ENCODE measurements around the gene IQCK. TPM values are rescaled to one million over a fixed set of nuclear protein-coding genes. Genes with fewer than 3 reads are reported as not detected.

The IQCK gene
- total RNA-seq, 1 experiment from 2014 or later: 11.7 TPM

DNA sequence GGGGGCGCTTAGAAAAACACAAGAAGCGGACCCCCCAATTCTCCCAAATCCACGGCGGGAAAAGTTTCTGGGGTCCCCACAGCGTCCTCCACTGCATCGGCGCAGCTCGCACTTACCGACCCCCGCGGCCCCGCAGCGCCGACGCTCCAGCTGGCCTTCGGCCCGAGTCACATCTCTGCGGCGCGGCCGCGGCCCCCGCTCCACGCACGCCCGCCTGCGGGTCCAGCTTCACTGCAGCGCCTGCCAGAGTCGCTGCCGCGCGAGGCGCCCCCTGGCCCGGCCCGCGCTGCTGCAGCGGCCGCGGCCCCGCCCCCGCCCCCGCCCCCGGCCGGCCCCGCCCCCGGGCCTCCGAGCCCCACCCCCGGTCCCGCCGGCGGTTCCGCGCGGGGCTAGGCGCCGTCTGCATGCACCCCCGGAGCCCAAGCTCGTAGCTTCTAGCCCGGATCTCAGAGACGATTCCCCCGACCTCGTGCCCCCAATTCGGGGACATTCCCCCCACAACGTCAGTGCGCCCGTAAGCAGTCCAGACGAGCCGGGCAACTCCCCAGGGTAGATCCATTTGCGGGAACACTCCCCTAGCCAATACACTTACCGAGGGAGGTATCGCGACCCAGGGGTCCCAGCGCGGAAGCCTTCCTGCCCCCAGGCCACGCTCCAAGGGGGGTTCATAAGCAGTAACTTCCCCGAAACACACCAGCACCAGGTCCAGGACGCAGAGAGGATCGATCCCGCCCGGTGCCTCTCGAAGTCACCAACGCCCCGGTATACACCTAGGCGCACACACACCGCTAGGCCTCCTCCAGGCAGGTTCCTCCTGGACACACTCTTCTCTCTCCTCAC is 166.8 kb downstream of the IQCK start, which contains the start of gene GPRC5B:
Gene GPRC5B, minus strand, starts transcription at position 238 of the 840 bp plus-strand sequence. CDS start 12,003 bp downstream, outside the sequence.
- DNase-seq (ENCODE audit: low spot score): no peak

DNA sequence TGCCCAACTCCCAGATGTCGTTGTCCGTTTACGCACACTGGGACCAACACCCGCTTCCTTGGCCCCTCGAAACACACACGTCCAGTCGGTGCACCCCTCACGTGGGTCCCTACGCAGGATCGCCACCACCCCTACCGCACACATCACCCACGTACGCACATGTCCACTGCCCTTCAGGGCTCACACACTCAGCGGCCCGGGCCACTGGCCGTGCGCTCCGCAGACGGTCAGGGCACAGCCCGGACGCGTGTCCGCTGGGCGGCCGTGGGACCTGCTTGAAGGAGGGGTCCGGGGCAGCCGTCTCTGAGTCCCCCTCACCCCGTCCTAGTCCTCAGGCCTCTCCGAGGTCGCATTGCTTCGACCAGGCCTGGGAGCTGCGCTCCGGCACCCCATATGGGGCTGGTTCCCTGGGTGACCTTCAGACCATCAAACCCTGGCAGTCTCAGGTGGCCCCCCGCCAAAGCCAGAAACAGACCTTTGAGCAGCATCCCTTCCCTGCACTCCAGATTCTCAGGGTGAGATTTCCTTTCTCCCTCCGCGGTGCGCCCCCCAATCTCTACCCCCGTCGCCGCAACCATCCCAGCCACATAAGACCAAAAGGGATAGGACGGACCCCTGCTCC is 167.5 kb downstream of the IQCK start:
- no peak for DNase-seq (ENCODE audit: low spot score)

DNA sequence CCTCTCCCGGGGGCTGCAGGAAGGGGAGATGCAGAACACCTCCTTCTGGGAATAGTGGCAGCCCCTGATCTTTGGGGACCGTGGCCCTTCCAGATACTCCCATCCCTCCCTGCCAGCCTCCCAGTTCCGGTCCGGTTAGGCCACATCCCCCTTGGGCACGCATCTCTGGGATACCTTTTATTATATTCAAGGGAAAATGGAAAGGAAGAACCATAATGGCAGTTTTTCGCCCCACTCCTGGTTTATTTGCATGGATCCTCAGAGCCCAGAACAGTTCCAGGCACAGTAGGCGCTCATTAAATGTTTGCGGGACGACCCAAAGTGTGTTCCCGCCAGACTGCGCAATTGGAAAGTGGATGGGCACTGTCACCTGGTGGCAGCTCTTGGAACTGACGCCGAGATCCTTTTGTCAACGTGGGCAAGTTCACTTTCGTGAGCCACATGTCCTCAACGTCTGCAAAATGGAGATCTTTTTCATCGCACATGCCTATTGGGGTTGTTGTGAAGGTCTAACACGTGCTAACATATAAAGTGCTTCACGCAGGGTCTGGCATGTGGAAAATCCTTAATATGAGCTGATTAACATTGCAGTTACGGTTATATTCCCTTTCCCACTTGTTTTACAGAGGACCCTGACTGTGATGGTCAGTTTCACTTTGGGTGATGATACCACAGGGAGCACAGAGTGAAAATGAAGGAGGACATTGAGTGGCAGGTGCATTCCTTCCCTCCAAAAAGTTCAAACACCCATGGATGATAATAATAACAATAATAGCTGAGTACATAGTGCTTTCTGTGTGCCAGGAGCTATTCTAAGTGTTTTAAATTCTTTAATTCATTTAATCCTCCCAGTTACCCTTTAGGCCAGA is 168.2 kb downstream of the IQCK start:
- DNase-seq (ENCODE audit: low spot score): peak; percentile 65

DNA sequence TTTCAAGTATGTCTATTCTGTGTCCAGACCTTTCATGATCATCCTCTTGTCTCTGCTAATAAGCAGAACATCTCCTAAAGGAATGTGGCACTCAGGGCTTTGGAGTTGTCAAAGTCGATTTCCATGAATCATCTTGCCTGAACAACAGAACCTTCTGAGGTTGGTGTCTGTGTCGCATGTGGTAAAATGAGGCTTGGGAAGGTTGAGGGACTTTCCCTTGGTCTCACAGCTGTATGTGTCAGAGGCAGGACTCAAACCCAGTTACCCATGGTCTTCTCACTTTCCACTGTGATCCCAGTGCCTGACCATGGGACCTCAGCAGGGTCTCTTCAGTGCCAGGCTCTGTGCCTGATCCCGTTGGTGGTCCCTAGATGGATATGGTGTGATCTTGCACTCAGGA is 170.8 kb downstream of the IQCK start:
- no peak for DNase-seq (ENCODE audit: low spot score)

DNA sequence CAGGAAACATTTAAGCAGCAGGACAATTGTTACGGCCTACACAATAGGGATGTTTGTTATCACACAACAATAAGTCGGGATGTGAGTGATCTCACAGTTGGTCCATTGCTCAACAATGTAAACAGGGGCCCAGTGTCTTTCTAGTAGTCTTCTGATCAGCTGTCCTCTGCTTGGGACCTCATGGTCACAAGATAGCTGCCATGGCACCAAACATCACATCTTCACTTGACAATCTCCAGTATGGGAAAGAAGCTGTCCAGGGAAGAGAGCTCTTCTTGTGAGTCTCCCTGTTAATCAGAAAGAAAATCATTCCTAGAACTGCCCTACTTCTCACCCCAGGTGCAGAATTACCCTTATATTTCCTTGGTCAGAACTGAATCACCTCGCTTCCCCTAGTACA is 172.8 kb downstream of the IQCK start:
- no peak for DNase-seq (ENCODE audit: low spot score)

DNA sequence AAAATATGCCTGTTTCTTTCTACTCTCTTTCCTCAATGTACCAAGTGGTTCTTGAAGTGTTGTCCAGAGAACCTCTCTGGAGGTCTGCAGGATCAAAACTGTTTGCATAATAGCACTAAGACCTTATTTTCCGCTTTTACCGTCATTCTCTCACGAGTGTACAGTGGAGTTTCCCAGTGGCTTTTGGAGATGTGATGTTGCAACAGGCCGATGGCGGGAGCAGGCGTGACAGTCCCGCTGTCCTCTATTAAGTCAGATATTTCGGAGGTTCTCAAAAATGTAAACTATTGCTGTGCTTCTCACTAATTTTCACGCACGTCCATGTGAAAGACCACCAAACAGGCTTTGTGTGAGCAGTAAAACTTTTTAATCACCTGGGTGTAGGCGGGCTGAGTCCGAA is 174.8 kb downstream of the IQCK start:
- DNase-seq (ENCODE audit: low spot score): no peak

DNA sequence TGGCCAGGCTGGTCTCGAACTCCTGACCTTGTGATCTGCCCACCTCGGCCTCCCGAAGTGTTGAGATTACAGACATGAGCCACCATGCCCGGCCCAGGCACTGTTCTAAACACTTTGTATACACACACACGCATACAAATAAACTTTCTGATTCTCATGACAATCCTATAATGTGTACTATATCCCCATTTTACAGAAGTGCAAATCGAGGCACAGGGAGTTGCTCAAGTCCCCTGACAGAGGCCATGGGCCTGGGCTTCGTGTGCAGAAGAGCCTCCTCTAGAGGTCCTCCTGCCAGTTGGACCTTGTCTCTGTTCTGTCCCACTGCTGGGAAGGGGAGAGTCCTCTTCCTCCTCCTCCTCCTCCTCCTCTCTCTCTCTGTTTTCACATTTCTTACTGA is 176.5 kb downstream of the IQCK start:
- DNase-seq (ENCODE audit: low spot score): no peak

DNA sequence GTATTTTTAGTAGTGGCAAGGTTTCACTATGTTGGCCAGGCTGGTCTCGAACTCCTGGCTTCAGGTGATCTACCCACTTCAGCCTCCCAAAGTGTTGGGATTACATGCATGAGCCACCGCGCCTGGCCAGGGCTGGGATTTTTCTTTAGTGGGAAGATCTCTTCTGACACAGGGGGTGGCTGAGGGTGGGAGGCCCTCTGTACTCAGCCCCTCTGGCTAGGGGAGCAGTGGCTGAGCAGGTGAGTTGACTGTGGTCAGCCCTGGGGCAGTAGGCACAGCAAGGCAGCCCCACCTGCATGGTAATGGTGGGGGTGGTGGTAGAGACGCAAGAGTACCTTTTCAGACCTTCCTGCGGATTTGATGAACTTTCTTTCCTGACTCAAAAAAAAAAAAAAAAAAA is 178.9 kb downstream of the IQCK start:
- DNase-seq (ENCODE audit: low spot score): no peak

DNA sequence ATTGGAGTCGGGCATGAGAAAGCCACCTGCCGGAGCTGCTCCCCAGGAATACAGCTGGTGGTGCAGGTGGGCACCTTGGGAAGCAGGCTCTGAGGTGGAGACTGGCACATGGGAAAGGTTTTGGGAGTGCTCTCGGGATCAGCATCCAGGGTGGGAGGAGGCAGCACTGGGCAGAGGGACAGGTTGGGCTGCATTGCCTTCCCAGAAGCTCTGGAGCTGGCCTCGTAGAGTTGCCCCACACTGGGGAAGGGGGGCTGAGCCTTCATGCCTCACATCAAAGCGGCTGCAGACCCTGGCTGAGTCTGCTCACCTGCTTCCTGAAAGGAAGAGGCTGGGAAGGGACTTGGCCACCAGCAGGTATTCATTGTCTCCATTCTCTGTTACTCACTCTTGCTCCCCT is 180.1 kb downstream of the IQCK start:
- DNase-seq (ENCODE audit: low spot score): no peak

DNA sequence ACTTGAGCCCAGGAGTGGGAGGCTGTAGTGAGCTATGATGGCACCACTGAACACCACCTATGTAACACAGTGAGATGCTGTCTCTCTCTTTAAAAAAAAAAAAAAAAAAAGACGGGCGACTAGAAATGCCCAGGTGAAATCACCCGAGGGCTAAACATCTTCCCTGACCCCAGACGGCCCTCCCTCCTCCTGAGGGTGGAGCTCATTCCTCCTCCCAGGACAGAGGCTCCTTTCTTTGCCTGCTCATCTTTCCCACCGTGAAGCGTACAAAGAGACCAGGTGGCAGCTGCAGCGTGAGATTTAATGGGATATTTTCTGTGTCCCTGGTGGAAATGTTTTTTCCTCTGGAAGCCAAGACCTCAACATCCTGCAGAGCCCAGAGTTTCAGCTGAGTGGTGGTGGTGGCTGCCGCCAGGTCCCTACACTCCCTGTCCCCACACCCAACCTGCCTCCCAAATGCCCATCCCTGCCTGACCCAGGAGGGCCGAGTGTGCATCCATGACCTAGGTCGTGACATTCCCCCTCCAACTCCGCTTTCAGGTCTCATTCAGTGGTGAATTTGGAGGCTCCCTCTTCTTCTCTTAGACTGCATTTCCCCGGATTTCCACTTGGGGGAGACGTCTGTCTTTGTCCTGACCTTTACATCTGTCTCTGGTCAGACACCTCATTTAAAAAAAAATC is 181.0 kb downstream of the IQCK start:
- DNase-seq (ENCODE audit: low spot score): peak; percentile 39

DNA sequence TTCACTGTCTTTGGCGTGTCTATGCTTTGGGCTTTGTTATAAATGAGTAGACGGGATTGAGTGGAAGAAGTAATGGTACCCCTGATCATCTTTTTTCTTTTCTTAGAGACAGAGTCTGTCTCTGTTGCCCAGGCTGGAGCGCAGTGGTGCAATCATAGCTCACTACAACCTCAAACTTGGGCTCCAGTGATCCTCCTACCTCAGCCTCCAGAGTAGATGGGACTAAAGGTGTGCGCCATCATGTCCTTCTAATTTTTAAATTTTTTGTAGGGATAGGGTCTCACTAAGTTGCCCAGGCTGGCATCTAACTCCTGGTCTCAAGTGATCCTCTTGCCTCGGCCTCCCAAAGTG is 181.5 kb downstream of the IQCK start:
- no peak for DNase-seq (ENCODE audit: low spot score)

DNA sequence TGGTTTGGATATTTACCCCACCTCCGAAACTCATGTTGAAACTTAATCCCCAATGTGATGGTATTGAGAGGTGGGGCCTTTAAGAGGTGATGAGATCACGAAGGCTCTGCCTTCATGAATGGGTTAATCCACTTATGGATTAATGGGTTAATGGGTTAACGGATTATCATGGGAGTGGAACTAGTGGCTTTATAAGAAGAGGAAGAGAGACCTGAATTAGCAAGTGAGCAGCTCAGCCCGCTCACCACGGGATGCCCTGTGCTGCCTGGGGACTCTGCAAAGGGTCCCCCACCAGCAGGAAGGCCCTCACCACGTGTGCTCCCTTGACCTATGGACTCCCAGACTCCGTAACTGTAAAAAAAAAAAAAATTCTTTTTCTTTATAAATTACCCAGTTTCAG is 183.1 kb downstream of the IQCK start:
- DNase-seq (ENCODE audit: low spot score): no peak

DNA sequence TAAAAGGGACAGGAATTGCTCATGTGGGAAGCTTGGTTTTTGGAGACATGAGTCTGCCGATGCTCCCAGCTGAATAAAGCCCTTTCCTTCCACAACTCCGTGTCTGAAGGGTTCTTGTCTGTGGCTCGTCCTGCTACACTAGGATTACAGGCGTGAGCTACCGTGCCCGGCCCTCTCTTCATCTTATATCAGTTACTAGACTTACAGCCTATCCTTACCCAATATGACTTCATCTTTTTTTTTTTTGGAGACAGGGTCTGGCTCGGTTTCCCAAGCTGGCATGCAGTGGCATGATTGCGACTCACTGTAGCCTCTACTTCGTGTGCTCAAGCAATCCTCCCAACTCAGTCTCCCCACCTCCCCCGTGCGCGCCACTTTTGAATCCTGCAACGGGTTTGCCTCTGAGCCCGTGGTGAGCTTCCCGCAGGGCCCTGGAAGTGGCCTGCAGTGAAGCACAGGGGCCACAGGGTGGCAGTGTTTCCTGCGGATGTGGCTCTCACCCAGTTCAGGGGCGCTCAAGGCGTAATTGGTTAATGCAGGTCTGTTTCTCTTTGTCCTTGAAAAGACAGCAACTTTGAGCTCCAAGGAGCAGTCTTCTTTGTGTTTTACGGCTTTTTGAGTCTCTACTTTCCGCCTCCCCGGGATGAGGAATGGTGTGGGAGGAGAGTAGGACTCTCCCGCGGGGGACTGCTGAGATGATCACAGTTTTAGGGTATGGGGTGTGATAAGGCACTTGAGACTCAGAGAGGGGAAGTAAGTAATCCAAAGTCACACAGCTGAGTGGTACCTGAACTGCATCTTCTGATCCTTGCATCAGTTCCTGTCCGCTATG is 189.3 kb downstream of the IQCK start:
- DNase-seq (ENCODE audit: low spot score): peak; percentile 73

Other genes with a start within 250 kb of the IQCK start
- gene GDE1, start 196.2 kb upstream of the IQCK start, total RNA-seq (2014; rRNA removed; shearing (Covaris generic)): 87.4 and 87.7 TPM in 2 replicates
- 7.0 and 8.0 TPM in 2 replicates for gene CCP110, start 194.3 kb upstream of the IQCK start, total RNA-seq (2014; rRNA removed; shearing (Covaris generic))
- gene VPS35L, start 162.6 kb upstream of the IQCK start, total RNA-seq (2014; rRNA removed; shearing (Covaris generic)): 21.5 and 32.9 TPM in 2 replicates
- 12.6 and 29.0 TPM in 2 replicates for gene KNOP1, start within 50 bp of the IQCK start, total RNA-seq (2014; rRNA removed; shearing (Covaris generic))
- 0.76 and 1.8 TPM in 2 replicates for gene GPRC5B, start 166.6 kb downstream of the IQCK start, total RNA-seq (2014; rRNA removed; shearing (Covaris generic))